Fibroblast of mammary gland (primary cell): ENCODE data around the gene LRBA.

ENCODE experiments used
- DNase-seq: peaks from one replicate; pipeline ENCODE4 v3.0.0-alpha.2; 2010; ENCODE audit warnings: low read depth
- H3K4me3 ChIP-seq: 2 replicates; pipeline ENCODE4 v1.5.1; 2011; ENCODE audit warnings: low read depth, mild to moderate bottlenecking, low read length, moderate library complexity; ENCODE audit not compliant: control insufficient read depth
- CTCF ChIP-seq: conservative IDR thresholded peaks from 2 replicates; pipeline ENCODE4 v1.5.1; 2011; ENCODE audit warnings: low read depth, low read length, inconsistent platforms; ENCODE audit not compliant: control insufficient read depth, insufficient read depth

LRBA gene

GRCh38 chr4:150280081-150280895 lies 734.8 kb downstream of the LRBA start:
- no peak overlapping the region for H3K4me3 ChIP-seq
- DNase-seq, result peak; percentile 83
- no peak for TF ChIP-seq CTCF

DNA sequence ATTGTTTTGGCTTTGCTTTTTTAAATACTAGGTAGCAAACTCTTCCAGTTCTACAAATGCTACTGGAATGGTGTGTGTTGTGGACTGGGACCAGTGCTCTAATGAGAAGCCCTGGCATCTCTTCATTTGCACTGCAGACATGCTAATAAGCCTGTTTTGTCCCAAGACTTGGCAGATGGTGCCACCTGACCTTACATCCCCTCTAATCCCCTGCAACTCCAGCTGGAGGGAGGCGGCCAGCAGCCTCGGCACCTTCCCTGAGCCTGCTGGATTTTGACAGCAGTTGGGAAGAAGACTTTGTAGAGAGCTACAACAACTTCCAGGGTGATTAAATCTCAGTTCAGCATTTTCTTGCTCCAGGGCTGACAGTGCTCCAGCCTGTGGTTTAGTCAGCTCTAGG lies 736.9 kb downstream of the LRBA start:
- no peak for DNase-seq
- H3K4me3 ChIP-seq, result no peak overlapping the region
- no peak for TF ChIP-seq CTCF

- no peak for TF ChIP-seq CTCF
These were observed 746.6 kb downstream of the LRBA start for GRCh38 chr4:150268444-150268843.

GRCh38 chr4:150265806-150266205 lies 749.3 kb downstream of the LRBA start:
- no peak for DNase-seq
- TF ChIP-seq CTCF, result no peak
- no peak overlapping the region for H3K4me3 ChIP-seq

More at GRCh38 chr4:150268444-150268843, 746.6 kb downstream of the LRBA start:
- no peak overlapping the region for H3K4me3 ChIP-seq
- peak; percentile 74 for DNase-seq

GRCh38 chr4:150264595-150265161 lies 750.4 kb downstream of the LRBA start:
- DNase-seq, result no peak
- no peak overlapping the region for H3K4me3 ChIP-seq
- TF ChIP-seq CTCF, result no peak

DNA sequence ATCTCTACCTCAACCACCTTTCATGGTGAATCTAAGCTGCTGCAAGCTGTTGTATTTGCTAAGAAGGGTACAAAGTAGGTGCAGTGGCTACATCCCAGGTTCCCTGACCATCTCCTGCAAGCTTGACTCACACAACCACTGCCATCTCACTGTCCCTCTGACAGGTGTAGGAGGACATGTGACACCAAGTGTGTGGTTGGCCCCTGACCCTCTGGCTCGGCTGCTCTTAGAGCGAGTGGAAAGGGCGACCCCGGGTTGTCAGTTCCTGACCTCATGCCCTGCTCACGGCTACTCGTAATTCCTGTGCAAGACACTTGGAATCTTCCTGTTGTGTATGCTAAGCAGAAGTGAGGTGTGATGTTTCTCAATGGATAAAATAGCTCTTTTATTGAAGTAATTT lies 752.5 kb downstream of the LRBA start:
- no peak for DNase-seq
- TF ChIP-seq CTCF, result no peak
- H3K4me3 ChIP-seq, result no peak overlapping the region
